T-helper 22 cell (primary cell): ENCODE results near the gene ZCCHC17.
"Not testable (repeated sequence)": the region's sequence is repeated elsewhere in the genome, so short reads cannot be mapped to it uniquely, and the experiment has no call there.

ENCODE experiments used
- DNase-seq: peaks from one replicate; pipeline ENCODE4 v3.0.0-alpha.2; 2020; ENCODE audit warnings: low read depth

Gene ZCCHC17

GRCh38 chr1:31296486-31297276, at the start of gene ZCCHC17, which contains the start of gene SNRNP40:
ZCCHC17 (plus strand) TSS chr1:31297032; CDS start chr1:31310099, 13,067 bp downstream.
SNRNP40 (minus strand) TSS chr1:31296788; CDS start chr1:31296751, 37 bp downstream.
- peak; percentile 94 for DNase-seq

- no peak for DNase-seq
Measured at GRCh38 chr1:31248276-31248675, 48.6 kb upstream of the ZCCHC17 start.

GRCh38 chr1:31249854-31250253, 47.0 kb upstream of the ZCCHC17 start:
- DNase-seq: no peak

GRCh38 chr1:31257213-31257612, 39.6 kb upstream of the ZCCHC17 start:
- DNase-seq: no peak

- DNase-seq: no peak
Measured at GRCh38 chr1:31258581-31258980, 38.3 kb upstream of the ZCCHC17 start.

GRCh38 chr1:31259746-31260145, 37.1 kb upstream of the ZCCHC17 start:
- no peak for DNase-seq

GRCh38 chr1:31261916-31262315, 34.9 kb upstream of the ZCCHC17 start:
- DNase-seq: no peak

- not testable (repeated sequence) for DNase-seq
Measured at GRCh38 chr1:31262393-31262792, 34.4 kb upstream of the ZCCHC17 start.

GRCh38 chr1:31263408-31263807, 33.4 kb upstream of the ZCCHC17 start:
- DNase-seq: no peak

GRCh38 chr1:31264790-31265386, 31.9 kb upstream of the ZCCHC17 start:
- DNase-seq: no peak

GRCh38 chr1:31266547-31266946, 30.3 kb upstream of the ZCCHC17 start:
- no peak for DNase-seq

- no peak for DNase-seq
Measured at GRCh38 chr1:31272369-31272768, 24.5 kb upstream of the ZCCHC17 start.

- no peak for DNase-seq
Measured at GRCh38 chr1:31273619-31274018, 23.2 kb upstream of the ZCCHC17 start.

- not testable (repeated sequence) for DNase-seq
Measured at GRCh38 chr1:31282426-31282825, 14.4 kb upstream of the ZCCHC17 start.

- DNase-seq: not testable (repeated sequence)
Measured at GRCh38 chr1:31287791-31288190, 9.0 kb upstream of the ZCCHC17 start.

- no peak for DNase-seq
Measured at GRCh38 chr1:31289021-31289420, 7.8 kb upstream of the ZCCHC17 start.

- DNase-seq: no peak
Measured at GRCh38 chr1:31295874-31296485, 852 bp upstream of the ZCCHC17 start.

GRCh38 chr1:31297277-31298247, 730 bp downstream of the ZCCHC17 start:
- DNase-seq: no peak

- no peak for DNase-seq
Measured at GRCh38 chr1:31299365-31299764, 2.5 kb downstream of the ZCCHC17 start.

GRCh38 chr1:31300193-31300592, 3.4 kb downstream of the ZCCHC17 start:
- no peak for DNase-seq

GRCh38 chr1:31302709-31303441, 6.0 kb downstream of the ZCCHC17 start:
- DNase-seq: no peak
